Left kidney (tissue), 8 donors: ENCODE results near the gene MYDGF. TPM values are rescaled to one million over a fixed set of nuclear protein-coding genes. Genes with fewer than 3 reads are reported as not detected.
"Not testable (repeated sequence)": the region's sequence is repeated elsewhere in the genome, so short reads cannot be mapped to it uniquely, and the experiment has no call there.

Source experiments
- DNase-seq: peaks from one replicate; pipeline ENCODE4 v3.0.0-alpha.2; 2013
- long read RNA-seq, 8 donors: transcript quantifications; one replicate each; lab custom pipeline, GENCODE V29; 2026
- polyA plus RNA-seq: library from polyadenylated mRNA; unstranded; fragments of 120-200 nt; gene quantifications from one replicate; pipeline ENCODE4 v1.2.1, GENCODE V29; 2013; ENCODE audit not compliant: insufficient read length

MYDGF gene
- 59.2 TPM for polyA plus RNA-seq
- long read RNA-seq, donor 1, transcript MYDGF-201 (6 exons, 1,018 nt), result major isoform, 83 of 83 reads
- long read RNA-seq, donor 1, partial matches to known transcripts, result 0 of 83 reads
- long read RNA-seq, donor 1, other reads (novel, unspliced or antisense), result 0 of 83 reads
- long read RNA-seq, donor 2, transcript MYDGF-201 (6 exons, 1,018 nt), result major isoform, 45 of 45 reads
- long read RNA-seq, donor 2, partial matches to known transcripts, result 0 of 45 reads
- long read RNA-seq, donor 2, other reads (novel, unspliced or antisense), result 0 of 45 reads
- long read RNA-seq, donor 3, transcript MYDGF-201 (6 exons, 1,018 nt), result major isoform, 45 of 81 reads
- long read RNA-seq, donor 3, partial matches to known transcripts, result 36 of 81 reads
- long read RNA-seq, donor 3, other reads (novel, unspliced or antisense), result 0 of 81 reads
- long read RNA-seq, donor 4, transcript MYDGF-201 (6 exons, 1,018 nt), result major isoform, 9 of 41 reads
- long read RNA-seq, donor 4, partial matches to known transcripts, result 32 of 41 reads
- long read RNA-seq, donor 4, other reads (novel, unspliced or antisense), result 0 of 41 reads
- long read RNA-seq, donor 5, transcript MYDGF-201 (6 exons, 1,018 nt), result major isoform, 114 of 115 reads
- long read RNA-seq, donor 5, partial matches to known transcripts, result 0 of 115 reads
- long read RNA-seq, donor 5, other reads (novel, unspliced or antisense), result 0 of 115 reads
- long read RNA-seq, donor 6, transcript MYDGF-201 (6 exons, 1,018 nt), result major isoform, 88 of 88 reads
- long read RNA-seq, donor 6, partial matches to known transcripts, result 0 of 88 reads
- long read RNA-seq, donor 6, other reads (novel, unspliced or antisense), result 0 of 88 reads
- long read RNA-seq, donor 7, transcript MYDGF-201 (6 exons, 1,018 nt), result major isoform, 88 of 88 reads
- long read RNA-seq, donor 7, partial matches to known transcripts, result 0 of 88 reads
- long read RNA-seq, donor 7, other reads (novel, unspliced or antisense), result 0 of 88 reads
- long read RNA-seq, donor 8, transcript MYDGF-201 (6 exons, 1,018 nt), result major isoform, 22 of 22 reads
- long read RNA-seq, donor 8, partial matches to known transcripts, result 0 of 22 reads
- long read RNA-seq, donor 8, other reads (novel, unspliced or antisense), result 0 of 22 reads

GRCh38 chr19:4669723-4670480, at the start of gene MYDGF:
TSS of gene MYDGF (minus strand) at chr19:4670342. CDS start at chr19:4670334, 8 bp downstream.
- peak; percentile 82 for DNase-seq

GRCh38 chr19:4719499-4719866, 49.3 kb upstream of the MYDGF start:
- DNase-seq, result no peak

GRCh38 chr19:4717966-4718701, 48.0 kb upstream of the MYDGF start:
- no peak for DNase-seq

- DNase-seq, result no peak
Measured at GRCh38 chr19:4717191-4717965, 47.2 kb upstream of the MYDGF start.

GRCh38 chr19:4715529-4716221, 45.5 kb upstream of the MYDGF start:
- DNase-seq, result no peak

GRCh38 chr19:4715178-4715528, 45.0 kb upstream of the MYDGF start:
- not testable (repeated sequence) for DNase-seq

- DNase-seq, result no peak
Measured at GRCh38 chr19:4714016-4714415, 43.9 kb upstream of the MYDGF start.

GRCh38 chr19:4713384-4713951, 43.3 kb upstream of the MYDGF start:
- no peak for DNase-seq

GRCh38 chr19:4712771-4713170, 42.6 kb upstream of the MYDGF start:
- DNase-seq, result no peak

GRCh38 chr19:4711211-4711610, 41.1 kb upstream of the MYDGF start:
- no peak for DNase-seq

- no peak for DNase-seq
Measured at GRCh38 chr19:4710281-4710600, 40.1 kb upstream of the MYDGF start.

GRCh38 chr19:4709440-4710280, 39.5 kb upstream of the MYDGF start:
- no peak for DNase-seq

- DNase-seq, result no peak
Measured at GRCh38 chr19:4707956-4708650, 38.0 kb upstream of the MYDGF start.

GRCh38 chr19:4707322-4707721, 37.2 kb upstream of the MYDGF start:
- no peak for DNase-seq

- no peak for DNase-seq
Measured at GRCh38 chr19:4705413-4706131, 35.4 kb upstream of the MYDGF start.

GRCh38 chr19:4704317-4704673, 34.2 kb upstream of the MYDGF start:
- DNase-seq, result no peak

- DNase-seq, result no peak
Measured at GRCh38 chr19:4703671-4704316, 33.7 kb upstream of the MYDGF start.
